LoVo (cell line): ENCODE data around the gene SQSTM1.

Experiments
- DNase-seq: peaks from one replicate; pipeline ENCODE4 v3.0.0-alpha.2; 2016; ENCODE audit warnings: low spot score

Gene SQSTM1

GRCh38 chr5:179806250-179807048 is 14.3 kb upstream of the SQSTM1 start, which contains the start of gene MGAT4B:
MGAT4B (minus strand) TSS chr5:179806866; CDS start chr5:179806583, 283 bp downstream.
- peak; percentile 81 for DNase-seq

- DNase-seq, result no peak
These were observed 8.4 kb upstream of the SQSTM1 start for GRCh38 chr5:179812135-179812825.

GRCh38 chr5:179812997-179813607 is 7.6 kb upstream of the SQSTM1 start:
- no peak for DNase-seq

- DNase-seq, result no peak
These were observed 6.6 kb upstream of the SQSTM1 start for GRCh38 chr5:179814090-179814489.

- no peak for DNase-seq
These were observed 5.0 kb upstream of the SQSTM1 start for GRCh38 chr5:179815491-179816249.

- no peak for DNase-seq
These were observed 4.3 kb upstream of the SQSTM1 start for GRCh38 chr5:179816401-179816795.

GRCh38 chr5:179816796-179817469 is 3.8 kb upstream of the SQSTM1 start:
- DNase-seq, result no peak

- no peak for DNase-seq
These were observed 3.2 kb upstream of the SQSTM1 start for GRCh38 chr5:179817470-179817840.

- no peak for DNase-seq
These were observed 2.6 kb upstream of the SQSTM1 start for GRCh38 chr5:179817890-179818745.

GRCh38 chr5:179818746-179819295 is 1.9 kb upstream of the SQSTM1 start:
- peak; percentile 98 for DNase-seq

- DNase-seq, result peak; percentile 83
These were observed 1.2 kb upstream of the SQSTM1 start for GRCh38 chr5:179819296-179820126.

- DNase-seq, result no peak
These were observed 600 bp upstream of the SQSTM1 start for GRCh38 chr5:179820127-179820482.

- DNase-seq, result peak; percentile 92
These were observed 773 bp downstream of the SQSTM1 start for GRCh38 chr5:179821298-179822058.

GRCh38 chr5:179822059-179822432 is 1.3 kb downstream of the SQSTM1 start:
- DNase-seq, result peak; percentile 36

GRCh38 chr5:179822444-179822990 is 1.8 kb downstream of the SQSTM1 start:
- no peak for DNase-seq

- no peak for DNase-seq
These were observed 3.4 kb downstream of the SQSTM1 start for GRCh38 chr5:179823937-179824744.

GRCh38 chr5:179824745-179825112 is 4.0 kb downstream of the SQSTM1 start:
- no peak for DNase-seq
